HG03432 (cell line): ENCODE measurements around the gene CACNG4.

Experiments
- ATAC-seq: cut with Tn5 transposase; IDR thresholded peaks from one replicate; pipeline ENCODE4 v1.9.1; 2021; ENCODE audit warnings: mild to moderate bottlenecking, moderate library complexity; ENCODE audit not compliant: unreplicated experiment

CACNG4 gene

GRCh38 chr17:66983414-66984021, 19.0 kb downstream of the CACNG4 start:
- ATAC-seq, result no peak

GRCh38 chr17:66984730-66985129, 20.2 kb downstream of the CACNG4 start:
- no peak for ATAC-seq

GRCh38 chr17:66985338-66986237, 21.1 kb downstream of the CACNG4 start:
- ATAC-seq, result peak; percentile 49

- no peak for ATAC-seq
Observed at GRCh38 chr17:66986659-66987058, 22.2 kb downstream of the CACNG4 start.

GRCh38 chr17:66987059-66987616, 22.6 kb downstream of the CACNG4 start:
- ATAC-seq, result no peak

- ATAC-seq, result no peak
Observed at GRCh38 chr17:66988069-66988798, 23.7 kb downstream of the CACNG4 start.

- no peak for ATAC-seq
Observed at GRCh38 chr17:66989076-66989475, 24.6 kb downstream of the CACNG4 start.

- ATAC-seq, result no peak
Observed at GRCh38 chr17:66989579-66989978, 25.1 kb downstream of the CACNG4 start.

- no peak for ATAC-seq
Observed at GRCh38 chr17:66990047-66990446, 25.5 kb downstream of the CACNG4 start.

GRCh38 chr17:66992911-66993442, 28.5 kb downstream of the CACNG4 start:
- ATAC-seq, result no peak

- ATAC-seq, result no peak
Observed at GRCh38 chr17:66994361-66994760, 29.9 kb downstream of the CACNG4 start.

GRCh38 chr17:66994930-66995535, 30.5 kb downstream of the CACNG4 start:
- no peak for ATAC-seq

- ATAC-seq, result no peak
Observed at GRCh38 chr17:66995944-66996343, 31.4 kb downstream of the CACNG4 start.

GRCh38 chr17:66996926-66997325, 32.4 kb downstream of the CACNG4 start:
- no peak for ATAC-seq

- ATAC-seq, result no peak
Observed at GRCh38 chr17:67003231-67003630, 38.7 kb downstream of the CACNG4 start.

GRCh38 chr17:67004181-67004580, 39.7 kb downstream of the CACNG4 start:
- ATAC-seq, result no peak

GRCh38 chr17:67007266-67007665, 42.8 kb downstream of the CACNG4 start:
- ATAC-seq, result no peak

- ATAC-seq, result no peak
Observed at GRCh38 chr17:67008101-67008500, 43.6 kb downstream of the CACNG4 start.

GRCh38 chr17:67011527-67012175, 47.1 kb downstream of the CACNG4 start:
- ATAC-seq, result peak; percentile 55

- no peak for ATAC-seq
Observed at GRCh38 chr17:67013891-67014290, 49.4 kb downstream of the CACNG4 start.
